OCI-LY7 (cell line): Measurements from ENCODE around the gene IL12B. TPM values are rescaled to one million over a fixed set of nuclear protein-coding genes. Genes with fewer than 3 reads are reported as not detected.

Source experiments
- BruUV-seq: library from RNA; stranded (reverse); fragments of 400-500 nt; replicated peaks from 2 replicates; lab custom pipeline; 2021; lab: Mats Ljungman, UMichigan
- CTCF ChIA-PET: fragments of 300-600 bp; sonication (Branson Sonifier 250); formaldehyde crosslinking; loops from one replicate; lab custom pipeline; 2022; ENCODE audit warnings: antibody characterized with exemption; ENCODE audit not compliant: unreplicated experiment; lab: Charles Lee
- POLR2A ChIA-PET: fragments of 300-600 bp; sonication (Branson Sonifier 250); formaldehyde crosslinking; loops from one replicate; lab custom pipeline; 2022; ENCODE audit warnings: antibody characterized with exemption; lab: Charles Lee
- DNase-seq: peaks from one replicate; pipeline ENCODE4 v3.0.0-alpha.2; 2015; ENCODE audit warnings: low spot score
- H2AFZ ChIP-seq: fragments of 200-600 bp; sonication (generic), shearing (Covaris generic); 2 replicates; pipeline ENCODE4 v1.6.1; 2014; ENCODE audit warnings: mild to moderate bottlenecking, antibody characterized with exemption, low read length, moderate library complexity
- H3K27ac ChIP-seq: fragments of 200-600 bp; sonication (generic); 2 replicates; pipeline ENCODE4 v1.5.1; 2014; ENCODE audit warnings: mixed run types, low read depth, mild to moderate bottlenecking, moderate library complexity, low read length, inconsistent platforms; ENCODE audit not compliant: poor library complexity, severe bottlenecking
- H3K36me3 ChIP-seq: fragments of 200-600 bp; sonication (generic); 2 replicates; pipeline ENCODE4 v1.6.1; 2014; ENCODE audit warnings: mild to moderate bottlenecking, antibody characterized with exemption, low read length, moderate library complexity, mixed read lengths; ENCODE audit not compliant: insufficient read depth
- H3K4me1 ChIP-seq: fragments of 200-600 bp; sonication (generic); 2 replicates; pipeline ENCODE4 v1.5.1; 2014; ENCODE audit warnings: mild to moderate bottlenecking, low read length; ENCODE audit not compliant: insufficient read depth, poor library complexity, severe bottlenecking
- H3K4me2 ChIP-seq: fragments of 200-600 bp; sonication (generic); 2 replicates; pipeline ENCODE4 v1.6.1; 2014; ENCODE audit warnings: mild to moderate bottlenecking, low read length
- H3K4me3 ChIP-seq: fragments of 200-600 bp; sonication (generic); 2 replicates; pipeline ENCODE4 v1.5.1; 2014; ENCODE audit warnings: mild to moderate bottlenecking, low read depth, low read length; ENCODE audit not compliant: poor library complexity, severe bottlenecking
- H3K79me2 ChIP-seq: fragments of 200-600 bp; sonication (generic); 2 replicates; pipeline ENCODE4 v1.6.1; 2016; ENCODE audit warnings: low read depth, mild to moderate bottlenecking, low read length, moderate library complexity, mixed read lengths; ENCODE audit not compliant: insufficient read depth
- H3K9me2 ChIP-seq: fragments of 200-600 bp; sonication (generic); 2 replicates; pipeline ENCODE4 v1.6.1; 2016; ENCODE audit warnings: mild to moderate bottlenecking, low read length, mixed read lengths; ENCODE audit not compliant: insufficient read depth
- H3K9me3 ChIP-seq: fragments of 200-600 bp; sonication (generic); 2 replicates; pipeline ENCODE4 v1.6.1; 2014; ENCODE audit warnings: mild to moderate bottlenecking, mixed run types, low read length, mixed read lengths
- H4K20me1 ChIP-seq: fragments of 200-600 bp; sonication (generic); 2 replicates; pipeline ENCODE4 v1.6.1; 2014; ENCODE audit warnings: mild to moderate bottlenecking, antibody characterized with exemption, low read length, moderate library complexity, mixed read lengths; ENCODE audit not compliant: insufficient read depth
- CTCF ChIP-seq: fragments of 200-600 bp; sonication (generic); conservative IDR thresholded peaks from 2 replicates; pipeline ENCODE4 v1.5.1; 2014; ENCODE audit warnings: mild to moderate bottlenecking, antibody characterized with exemption, low read length, moderate library complexity, mixed read lengths
- EZH2phosphoT487 ChIP-seq: fragments of 200-600 bp; sonication (generic); IDR thresholded peaks from 2 replicates; pipeline ENCODE4 v1.6.1; 2018; ENCODE audit warnings: low read depth, borderline replicate concordance, mild to moderate bottlenecking, mixed run types, antibody characterized with exemption, low read length, moderate library complexity, mixed read lengths
- intact Hi-C: fragments of 100-400 bp; cut with micrococcal nuclease; formaldehyde crosslinking; loops from one replicate; pipeline ENCODE4 v1.10.0; 2022; ENCODE audit not compliant: unreplicated experiment
- total RNA-seq, 2 experiments: library from RNA; depleted of rRNA in 1 of 2; stranded (reverse); fragments of >200 nt in 1 of 2; shearing (Covaris generic) in 1 of 2; gene quantifications; 2 replicates each; pipeline ENCODE4 v1.2.3, GENCODE V29; 2014 to 2022

The IL12B gene
- total RNA-seq, 2 experiments from 2014 or later: not detected

GRCh38 chr5:159290741-159291140, 39.5 kb downstream of the IL12B start:
- POLR2A ChIA-PET: interaction anchor here (0.6 kb wide), 1 partner anchor 39 kb away, joined by 3 read pairs; no protein-coding TSS in a partner anchor
- no peak overlapping the region for H3K27ac ChIP-seq
- CTCF ChIA-PET: no interaction called here
- intact Hi-C loops: no loop called here
- H3K4me2 ChIP-seq: no peak overlapping the region
- no peak overlapping the region for H3K4me3 ChIP-seq
- BruUV-seq: no TSS peak
- no peaks in the 10 kb centered on the region for H3K36me3 ChIP-seq
- TF ChIP-seq CTCF (no peak), EZH2phosphoT487 (no peak)
- no peak for DNase-seq
- H3K9me3 ChIP-seq: no peaks in the 10 kb centered on the region
- H3K79me2 ChIP-seq: no peaks in the 10 kb centered on the region
- H3K9me2 ChIP-seq: no peaks in the 10 kb centered on the region
- H3K4me1 ChIP-seq: no peaks in the 10 kb centered on the region
- H2AFZ ChIP-seq: no peak overlapping the region
- no peaks in the 10 kb centered on the region for H4K20me1 ChIP-seq

- Histone ChIP-seq H3K9me2 (no peaks in the 10 kb centered on the region), H3K36me3 (0 out of 2 replicates have a peak, but pooled peaks cover 8% of the 10 kb centered on the region), H3K79me2 (no peaks in the 10 kb centered on the region), H3K4me1 (no peaks in the 10 kb centered on the region), H3K27ac (no peak overlapping the region), H3K9me3 (no peaks in the 10 kb centered on the region), H2AFZ (no peak overlapping the region), H3K4me3 (no peak overlapping the region), H3K4me2 (no peak overlapping the region), H4K20me1 (no peaks in the 10 kb centered on the region)
- POLR2A ChIA-PET: interaction anchor here (0.6 to 1.2 kb wide), 3 partner anchors 18 to 672 kb away, joined by 3 to 7 read pairs (median 4); no protein-coding TSS in a partner anchor
- peak; percentile 52 for DNase-seq
- intact Hi-C loops: loop anchor here (5.0 kb wide), 2 partner anchors 681 to 701 kb away; no protein-coding TSS in a partner anchor
- no peak for TF ChIP-seq EZH2phosphoT487
- peak; percentile 79 for TF ChIP-seq CTCF
- no TSS peak for BruUV-seq
- CTCF ChIA-PET: interaction anchor here (0.6 kb wide), 1 partner anchor 31 kb away, joined by 4 read pairs; no protein-coding TSS in a partner anchor
These were observed 43.8 kb downstream of the IL12B start for GRCh38 chr5:159286420-159287035.

- BruUV-seq: no TSS peak
- Histone ChIP-seq H2AFZ (no peak overlapping the region), H3K4me3 (no peak overlapping the region), H3K27ac (no peak overlapping the region), H3K36me3 (peaks cover 72% of the 10 kb centered on the region), H3K9me3 (no peaks in the 10 kb centered on the region), H3K79me2 (no peaks in the 10 kb centered on the region), H3K4me1 (no peaks in the 10 kb centered on the region), H3K9me2 (no peaks in the 10 kb centered on the region), H3K4me2 (no peak overlapping the region), H4K20me1 (no peaks in the 10 kb centered on the region)
- ChIA-PET CTCF (interaction anchor here (1.0 kb wide), 1 partner anchor 118 kb away, joined by 3 read pairs; no protein-coding TSS in a partner anchor), POLR2A (interaction anchor here (0.6 to 2.0 kb wide), 7 partner anchors 8 to 1195 kb away, joined by 3 to 8 read pairs (median 4); partner anchors contain the start of gene UBLCP1)
- intact Hi-C loops: no loop called here
- DNase-seq: no peak
- TF ChIP-seq EZH2phosphoT487: no peak
- TF ChIP-seq CTCF: no peak
These were observed 55.6 kb downstream of the IL12B start for GRCh38 chr5:159274676-159275075.
